GM23338 (cell line): ENCODE results near the gene ZNF593OS. TPM values are rescaled to one million over a fixed set of nuclear protein-coding genes. Genes with fewer than 3 reads are reported as not detected.

ENCODE experiments used
- ATAC-seq: fragments of 200-7000 bp; cut with Tn5 transposase; 3 replicates; pipeline ENCODE4 v1.9.1; 2020
- DNase-seq: peaks from one replicate; pipeline ENCODE4 v3.0.0-alpha.2; 2015; ENCODE audit warnings: low spot score
- H2AFZ ChIP-seq: fragments of 200-600 bp; sonication (generic); 2 replicates; pipeline ENCODE4 v1.8.0; 2016; ENCODE audit warnings: antibody characterized with exemption, mild to moderate bottlenecking, moderate library complexity
- H3F3A ChIP-seq: fragments of 200-600 bp; sonication (generic); replicated peaks from 2 replicates; pipeline ENCODE4 v1.8.0; 2017; ENCODE audit warnings: antibody characterized with exemption, mixed run types, low read depth
- H3K27ac ChIP-seq: fragments of 200-600 bp; sonication (generic); 2 replicates; pipeline ENCODE4 v1.6.1; 2016; ENCODE audit warnings: low read depth
- H3K27me3 ChIP-seq: fragments of 200-600 bp; sonication (generic); 2 replicates; pipeline ENCODE4 v1.8.0; 2016; ENCODE audit warnings: mild to moderate bottlenecking, mixed run types, moderate library complexity; ENCODE audit not compliant: insufficient read depth
- H3K36me3 ChIP-seq: fragments of 200-600 bp; sonication (generic); 2 replicates; pipeline ENCODE4 v1.8.0; 2016; ENCODE audit warnings: mild to moderate bottlenecking; ENCODE audit not compliant: insufficient read depth
- H3K4me1 ChIP-seq: fragments of 200-600 bp; sonication (generic); 2 replicates; pipeline ENCODE4 v1.8.0; 2016; ENCODE audit warnings: mild to moderate bottlenecking, moderate library complexity; ENCODE audit not compliant: insufficient read depth
- H3K4me2 ChIP-seq: fragments of 200-600 bp; sonication (generic); 2 replicates; pipeline ENCODE4 v1.7.1; 2017; ENCODE audit warnings: mixed run types
- H3K4me3 ChIP-seq: fragments of 200-600 bp; sonication (generic); 2 replicates; pipeline ENCODE4 v1.6.1; 2016; ENCODE audit warnings: mixed run types
- H3K79me2 ChIP-seq: fragments of 200-600 bp; sonication (generic); replicated peaks from 2 replicates; pipeline ENCODE4 v1.8.0; 2017; ENCODE audit warnings: mild to moderate bottlenecking; ENCODE audit not compliant: insufficient read depth
- H3K9me2 ChIP-seq: fragments of 200-600 bp; sonication (generic); 2 replicates; pipeline ENCODE4 v1.8.0; 2017; ENCODE audit not compliant: insufficient read depth
- H4K20me1 ChIP-seq: fragments of 200-600 bp; sonication (generic); replicated peaks from 2 replicates; pipeline ENCODE4 v1.8.0; 2017; ENCODE audit warnings: mild to moderate bottlenecking; ENCODE audit not compliant: insufficient read depth
- H3K27ac Mint-ChIP-seq: 2 replicates; pipeline ENCODE4 v1.8.0; 2020; ENCODE audit warnings: inconsistent platforms, mild to moderate bottlenecking, moderate library complexity, mixed read lengths
- H3K27me3 Mint-ChIP-seq: 3 replicates; pipeline ENCODE4 v1.8.0; 2022; ENCODE audit warnings: low read depth, mild to moderate bottlenecking, moderate library complexity, mixed read lengths, inconsistent platforms; ENCODE audit not compliant: insufficient read depth, poor library complexity
- H3K36me3 Mint-ChIP-seq: 3 replicates; pipeline ENCODE4 v1.8.0; 2021; ENCODE audit warnings: low read depth, mild to moderate bottlenecking, inconsistent platforms, moderate library complexity, mixed read lengths
- H3K4me1 Mint-ChIP-seq: 3 replicates; pipeline ENCODE4 v1.8.0; 2020; ENCODE audit warnings: mild to moderate bottlenecking, inconsistent platforms, mixed read lengths
- H3K4me3 Mint-ChIP-seq: 3 replicates; pipeline ENCODE4 v1.8.0; 2021; ENCODE audit warnings: moderate library complexity, mild to moderate bottlenecking, inconsistent platforms, mixed read lengths
- H3K9me3 Mint-ChIP-seq: 3 replicates; pipeline ENCODE4 v1.8.0; 2020; ENCODE audit warnings: moderate library complexity, mild to moderate bottlenecking, inconsistent platforms, mixed read lengths
- CREB1 ChIP-seq: fragments of 250-450 bp; sonication (Bioruptor Pico); IDR thresholded peaks from 2 replicates; pipeline ENCODE4 v1.5.0; 2020; ENCODE audit warnings: low read depth, mild to moderate bottlenecking, moderate library complexity
- ETS1 ChIP-seq: IDR thresholded peaks from 2 replicates; pipeline ENCODE4 v1.6.1; 2016; ENCODE audit warnings: antibody characterized with exemption
- EZH2 ChIP-seq: fragments of 200-600 bp; sonication (generic); IDR thresholded peaks from one replicate; pipeline ENCODE4 v1.8.0; 2017; ENCODE audit warnings: antibody characterized with exemption, mild to moderate bottlenecking, low read depth; ENCODE audit not compliant: unreplicated experiment
- JUNB ChIP-seq: IDR thresholded peaks from one replicate; pipeline ENCODE4 v1.6.1; 2016; ENCODE audit warnings: antibody characterized with exemption; ENCODE audit not compliant: unreplicated experiment
- NANOG ChIP-seq: IDR thresholded peaks from 2 replicates; pipeline ENCODE4 v1.6.1; 2016; ENCODE audit warnings: antibody characterized with exemption, borderline replicate concordance
- POLR2AphosphoS5 ChIP-seq: IDR thresholded peaks from 2 replicates; pipeline ENCODE4 v1.6.1; 2016; ENCODE audit warnings: antibody characterized with exemption, low read depth
- STAT1 ChIP-seq: IDR thresholded peaks from one replicate; pipeline ENCODE4 v1.6.1; 2016; ENCODE audit warnings: antibody characterized with exemption; ENCODE audit not compliant: unreplicated experiment
- ZNF331 ChIP-seq: fragments of 250-450 bp; sonication (Bioruptor Pico); IDR thresholded peaks from 2 replicates; pipeline ENCODE4 v1.5.0; 2020; ENCODE audit warnings: low read depth, mild to moderate bottlenecking, moderate library complexity
- polyA plus RNA-seq: library from polyadenylated mRNA; unstranded; fragments of >200 nt; fragmentation: Nextera tagmentation; extraction: Ambion mirVana; gene quantifications from 2 replicates; pipeline ENCODE4 v1.2.1, GENCODE V29; 2016
- total RNA-seq: library from RNA; depleted of rRNA; stranded (reverse); fragments of >200 nt; shearing (Covaris generic); gene quantifications from 2 replicates; pipeline ENCODE4 v1.2.3, GENCODE V29; 2014
- TF ChIP-seq, protein P1 (sequence below): IDR thresholded peaks from one replicate; pipeline ENCODE4 v1.6.1; 2018; ENCODE audit warnings: antibody characterized with exemption; ENCODE audit not compliant: unreplicated experiment
- TF ChIP-seq, protein P2 (sequence below), 2 experiments: fragments of 200-600 bp in 1 of 2; sonication (generic) in 1 of 2; conservative IDR thresholded peaks; 2 replicates each; pipeline versions ENCODE4 v1.5.1 to v1.6.1; 2016 to 2017; ENCODE audit warnings: antibody characterized with exemption in 2 of 2, low read depth in 2 of 2, mild to moderate bottlenecking in 2 of 2, moderate library complexity in 1 of 2

Gene ZNF593OS
- total and polyA plus RNA-seq, 2 experiments from 2014 or later: 1.1 TPM; not detected in 1

DNA sequence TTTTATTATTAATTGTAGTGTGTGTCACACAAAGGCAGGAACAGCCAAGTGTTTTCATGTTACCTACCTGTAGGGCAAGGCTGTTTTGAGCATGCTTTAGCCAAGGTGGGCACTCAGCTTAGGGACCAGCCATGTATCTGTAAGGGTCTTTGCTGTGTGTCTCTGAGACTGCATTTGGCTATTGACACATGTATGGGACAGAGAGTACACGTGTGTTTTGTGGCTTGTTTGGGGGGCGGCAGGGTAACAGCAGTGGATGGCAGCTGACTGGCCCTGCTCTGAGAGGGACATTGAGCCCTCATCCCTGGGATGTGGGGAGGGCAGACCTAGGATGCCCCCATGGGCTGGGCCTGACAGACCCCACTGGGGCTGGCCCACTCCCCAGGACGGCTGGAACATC, 25.7 kb upstream of the ZNF593OS start:
- Histone ChIP-seq H3K4me1 (no peaks in the 10 kb centered on the region), H3K79me2 (no peaks in the 10 kb centered on the region), H4K20me1 (no peaks in the 10 kb centered on the region), H3K36me3 (no peaks in the 10 kb centered on the region), H2AFZ (no peak overlapping the region), H3K4me3 (no peak overlapping the region), H3K4me2 (no peak overlapping the region), H3K27me3 (no peaks in the 10 kb centered on the region), H3K27ac (no peak overlapping the region), H3K9me2 (no peaks in the 10 kb centered on the region), H3F3A (no peaks in the 10 kb centered on the region)
- DNase-seq (no peak), ATAC-seq (no peak)
- Mint-ChIP-seq H3K9me3 (no peaks in the 10 kb centered on the region), H3K4me1 (peaks cover 25% of the 10 kb centered on the region), H3K27me3 (peaks cover 15% of the 10 kb centered on the region), H3K27ac (no peak overlapping the region), H3K36me3 (no peaks in the 10 kb centered on the region), H3K4me3 (no peak overlapping the region)
- no peak for TF ChIP-seq POLR2AphosphoS5
- TF ChIP-seq ETS1: no peak
- no peak for TF ChIP-seq STAT1
- TF ChIP-seq NANOG: no peak
- no peak for TF ChIP-seq CREB1
- no peak for TF ChIP-seq EZH2
- TF ChIP-seq, protein P1, sequence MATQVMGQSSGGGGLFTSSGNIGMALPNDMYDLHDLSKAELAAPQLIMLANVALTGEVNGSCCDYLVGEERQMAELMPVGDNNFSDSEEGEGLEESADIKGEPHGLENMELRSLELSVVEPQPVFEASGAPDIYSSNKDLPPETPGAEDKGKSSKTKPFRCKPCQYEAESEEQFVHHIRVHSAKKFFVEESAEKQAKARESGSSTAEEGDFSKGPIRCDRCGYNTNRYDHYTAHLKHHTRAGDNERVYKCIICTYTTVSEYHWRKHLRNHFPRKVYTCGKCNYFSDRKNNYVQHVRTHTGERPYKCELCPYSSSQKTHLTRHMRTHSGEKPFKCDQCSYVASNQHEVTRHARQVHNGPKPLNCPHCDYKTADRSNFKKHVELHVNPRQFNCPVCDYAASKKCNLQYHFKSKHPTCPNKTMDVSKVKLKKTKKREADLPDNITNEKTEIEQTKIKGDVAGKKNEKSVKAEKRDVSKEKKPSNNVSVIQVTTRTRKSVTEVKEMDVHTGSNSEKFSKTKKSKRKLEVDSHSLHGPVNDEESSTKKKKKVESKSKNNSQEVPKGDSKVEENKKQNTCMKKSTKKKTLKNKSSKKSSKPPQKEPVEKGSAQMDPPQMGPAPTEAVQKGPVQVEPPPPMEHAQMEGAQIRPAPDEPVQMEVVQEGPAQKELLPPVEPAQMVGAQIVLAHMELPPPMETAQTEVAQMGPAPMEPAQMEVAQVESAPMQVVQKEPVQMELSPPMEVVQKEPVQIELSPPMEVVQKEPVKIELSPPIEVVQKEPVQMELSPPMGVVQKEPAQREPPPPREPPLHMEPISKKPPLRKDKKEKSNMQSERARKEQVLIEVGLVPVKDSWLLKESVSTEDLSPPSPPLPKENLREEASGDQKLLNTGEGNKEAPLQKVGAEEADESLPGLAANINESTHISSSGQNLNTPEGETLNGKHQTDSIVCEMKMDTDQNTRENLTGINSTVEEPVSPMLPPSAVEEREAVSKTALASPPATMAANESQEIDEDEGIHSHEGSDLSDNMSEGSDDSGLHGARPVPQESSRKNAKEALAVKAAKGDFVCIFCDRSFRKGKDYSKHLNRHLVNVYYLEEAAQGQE: no peak
- TF ChIP-seq ZNF331 (CRISPR knock-in tag): no peak
- TF ChIP-seq JUNB: no peak

- ATAC-seq (no peak), DNase-seq (no peak)
- Histone ChIP-seq H3K9me2 (no peaks in the 10 kb centered on the region), H3F3A (no peaks in the 10 kb centered on the region), H3K4me3 (no peak overlapping the region), H3K4me2 (no peak overlapping the region), H3K27me3 (no peaks in the 10 kb centered on the region), H3K27ac (no peak overlapping the region), H3K4me1 (no peaks in the 10 kb centered on the region), H3K79me2 (no peaks in the 10 kb centered on the region), H4K20me1 (no peaks in the 10 kb centered on the region), H2AFZ (no peak overlapping the region), H3K36me3 (no peaks in the 10 kb centered on the region)
- H3K4me1 Mint-ChIP-seq: peaks cover 21% of the 10 kb centered on the region
- H3K27me3 Mint-ChIP-seq: peaks cover 9% of the 10 kb centered on the region
- H3K9me3 Mint-ChIP-seq: no peaks in the 10 kb centered on the region; the same call in 2 of the 3 replicates
- no peak overlapping the region for H3K4me3 Mint-ChIP-seq
- H3K36me3 Mint-ChIP-seq: no peaks in the 10 kb centered on the region
- H3K27ac Mint-ChIP-seq: no peak overlapping the region
- TF ChIP-seq CREB1 (no peak), ETS1 (no peak)
- TF ChIP-seq, protein P2, sequence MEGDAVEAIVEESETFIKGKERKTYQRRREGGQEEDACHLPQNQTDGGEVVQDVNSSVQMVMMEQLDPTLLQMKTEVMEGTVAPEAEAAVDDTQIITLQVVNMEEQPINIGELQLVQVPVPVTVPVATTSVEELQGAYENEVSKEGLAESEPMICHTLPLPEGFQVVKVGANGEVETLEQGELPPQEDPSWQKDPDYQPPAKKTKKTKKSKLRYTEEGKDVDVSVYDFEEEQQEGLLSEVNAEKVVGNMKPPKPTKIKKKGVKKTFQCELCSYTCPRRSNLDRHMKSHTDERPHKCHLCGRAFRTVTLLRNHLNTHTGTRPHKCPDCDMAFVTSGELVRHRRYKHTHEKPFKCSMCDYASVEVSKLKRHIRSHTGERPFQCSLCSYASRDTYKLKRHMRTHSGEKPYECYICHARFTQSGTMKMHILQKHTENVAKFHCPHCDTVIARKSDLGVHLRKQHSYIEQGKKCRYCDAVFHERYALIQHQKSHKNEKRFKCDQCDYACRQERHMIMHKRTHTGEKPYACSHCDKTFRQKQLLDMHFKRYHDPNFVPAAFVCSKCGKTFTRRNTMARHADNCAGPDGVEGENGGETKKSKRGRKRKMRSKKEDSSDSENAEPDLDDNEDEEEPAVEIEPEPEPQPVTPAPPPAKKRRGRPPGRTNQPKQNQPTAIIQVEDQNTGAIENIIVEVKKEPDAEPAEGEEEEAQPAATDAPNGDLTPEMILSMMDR (conservative IDR thresholded peaks at IDR 0.05; ENCODE audit: low read depth in 2 of 2): no peak
Measured at GRCh38 chr1:26195805-26196204, 24.2 kb upstream of the ZNF593OS start.
